Measurements from ENCODE around the gene CGN. TPM values are rescaled to one million over a fixed set of nuclear protein-coding genes. Genes with fewer than 3 reads are reported as not detected.
A peak's percentile ranks its signal among the peaks of the same experiment; 100 is the strongest.

CGN gene
- total and polyA plus RNA-seq, 7 donors = 0.33 to 132 (median 1.8) TPM

DNA sequence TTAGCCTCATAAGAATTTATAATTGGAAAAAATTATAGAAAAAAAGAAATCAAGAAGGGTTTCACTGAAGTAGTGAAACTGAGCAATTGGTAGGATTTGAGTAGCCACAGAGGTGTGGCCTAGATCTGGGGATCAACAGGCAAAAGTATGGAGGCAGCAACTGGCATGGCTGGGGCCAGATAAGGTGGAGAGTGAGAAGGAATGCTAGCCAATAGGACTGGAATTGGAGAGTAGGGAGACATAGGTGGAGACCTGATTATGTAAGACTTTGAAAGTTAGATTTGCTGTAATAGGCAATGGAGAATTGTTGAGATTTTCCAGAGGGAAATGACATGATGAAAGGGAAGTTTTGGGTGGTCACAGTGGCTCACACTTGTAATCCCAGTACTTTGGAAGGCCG, 24.6 kb upstream of the CGN start:
- H3K36me3 ChIP-seq = no peaks in the 10 kb centered on the region
- 48 to 82% methylated on average over 1 of the region's 1 CpG for WGBS, 2 donors
- no peaks in the 10 kb centered on the region for H3K27me3 ChIP-seq
- no peak overlapping the region for H3K4me3 ChIP-seq
- DNase-seq = no peak
- H3K27ac ChIP-seq = no peak overlapping the region
- H3K4me1 ChIP-seq = no peaks in the 10 kb centered on the region
- intact Hi-C loops (cut with DNase I) = no loop called here
- H3K9me3 ChIP-seq = peaks cover 0 to 6% (median 1%) of the 10 kb centered on the region in 4 donors
- TF ChIP-seq CTCF (IDR thresholded peaks at IDR 0.05) (no peak), EP300 (IDR thresholded peaks at IDR 0.05) (no peak), POLR2A (IDR thresholded peaks at IDR 0.05) (no peak), POLR2AphosphoS5 (IDR thresholded peaks at IDR 0.05) (no peak)

DNA sequence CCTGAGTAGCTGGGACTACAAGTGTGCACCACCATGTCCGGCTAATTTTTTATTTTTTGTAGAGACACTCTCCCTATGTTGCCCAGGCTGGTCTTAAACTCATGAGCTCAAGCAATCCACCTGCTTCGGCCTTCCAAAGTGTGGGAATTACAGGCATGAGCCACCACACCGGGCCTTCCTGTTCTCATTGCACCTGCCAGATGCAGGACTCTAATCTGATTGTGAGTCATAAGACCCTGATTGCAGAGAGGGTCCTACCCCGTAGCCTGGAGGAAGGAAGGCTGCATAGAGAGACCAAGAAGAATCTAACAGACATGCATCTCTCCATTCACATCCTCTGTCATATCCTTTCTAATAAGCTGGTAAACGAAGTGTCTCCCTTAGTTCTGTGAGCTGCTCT, 19.5 kb upstream of the CGN start:
- no peak for DNase-seq
- Histone ChIP-seq H3K27ac (no peak overlapping the region), H3K27me3 (no peaks in the 10 kb centered on the region), H3K36me3 (no peaks in the 10 kb centered on the region), H3K4me3 (no peak overlapping the region), H3K9me3 (no peaks in the 10 kb centered on the region), H3K4me1 (peaks cover 0 to 10% (median 7%) of the 10 kb centered on the region in 4 donors)
- TF ChIP-seq POLR2A (IDR thresholded peaks at IDR 0.05) (no peak), EP300 (IDR thresholded peaks at IDR 0.05) (no peak), POLR2AphosphoS5 (IDR thresholded peaks at IDR 0.05) (no peak), CTCF (IDR thresholded peaks at IDR 0.05) (no peak)
- WGBS, 2 donors = 85 to 92% methylated on average over 5 of the region's 5 CpGs
- intact Hi-C loops (cut with DNase I) = no loop called here

GRCh38 chr1:151492120-151492519, 19.1 kb upstream of the CGN start:
- TF ChIP-seq POLR2AphosphoS5 (IDR thresholded peaks at IDR 0.05) = no peak
- no peak for TF ChIP-seq EP300 (IDR thresholded peaks at IDR 0.05)
- TF ChIP-seq POLR2A (IDR thresholded peaks at IDR 0.05) = no peak
- no peak for TF ChIP-seq CTCF (IDR thresholded peaks at IDR 0.05)
- H3K9me3 ChIP-seq = no peaks in the 10 kb centered on the region
- intact Hi-C loops (cut with DNase I) = no loop called here
- no peak for DNase-seq
- no peaks in the 10 kb centered on the region for H3K27me3 ChIP-seq
- no peaks in the 10 kb centered on the region for H3K36me3 ChIP-seq
- H3K4me3 ChIP-seq = no peak overlapping the region
- no peak overlapping the region for H3K27ac ChIP-seq
- 68 to 71% methylated on average over 1 of the region's 1 CpG for WGBS, 2 donors
- H3K4me1 ChIP-seq = peaks cover 0 to 10% (median 7%) of the 10 kb centered on the region in 4 donors

- Histone ChIP-seq H3K27ac (no peak overlapping the region), H3K4me3 (no peak overlapping the region), H3K36me3 (no peaks in the 10 kb centered on the region), H3K9me3 (no peaks in the 10 kb centered on the region), H3K4me1 (peaks cover 0 to 10% (median 7%) of the 10 kb centered on the region in 4 donors), H3K27me3 (no peaks in the 10 kb centered on the region)
- TF ChIP-seq POLR2A (IDR thresholded peaks at IDR 0.05) (no peak), EP300 (IDR thresholded peaks at IDR 0.05) (no peak), POLR2AphosphoS5 (IDR thresholded peaks at IDR 0.05) (no peak), CTCF (IDR thresholded peaks at IDR 0.05) (no peak)
- 78 to 95% methylated on average over 3 of the region's 3 CpGs for WGBS, 2 donors
- intact Hi-C loops (cut with DNase I) = no loop called here
- DNase-seq = no peak
These were observed 18.1 kb upstream of the CGN start for GRCh38 chr1:151493042-151493441.

DNA sequence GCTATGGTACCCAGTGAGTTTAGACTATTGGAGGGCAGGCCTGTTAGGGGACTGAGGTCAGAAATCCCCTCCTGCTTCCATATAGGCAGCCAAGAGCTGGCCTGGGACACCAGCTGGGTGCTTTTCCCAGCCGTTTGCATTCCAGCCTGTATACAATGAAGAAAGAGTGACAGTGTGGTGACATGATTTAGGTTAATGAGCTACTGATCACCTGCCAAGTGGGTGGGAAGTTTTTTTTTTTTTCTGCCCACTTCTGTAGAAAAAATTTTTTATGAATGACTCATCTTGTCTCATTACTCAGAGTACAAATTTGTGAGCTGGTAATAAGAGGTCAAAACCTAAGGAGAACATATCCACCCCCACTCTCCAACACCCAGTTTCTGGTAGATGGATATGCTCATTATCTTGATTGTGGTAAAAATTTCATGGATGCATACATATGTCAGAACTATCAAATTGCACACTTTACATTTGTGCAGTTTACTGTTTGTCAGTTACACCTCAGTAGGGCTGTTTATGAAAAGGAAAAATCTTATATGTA, 16.4 kb upstream of the CGN start:
- no peaks in the 10 kb centered on the region for H3K9me3 ChIP-seq
- H3K27me3 ChIP-seq = no peaks in the 10 kb centered on the region
- H3K4me3 ChIP-seq = no peak overlapping the region
- intact Hi-C loops (cut with DNase I) = no loop called here
- TF ChIP-seq POLR2A (IDR thresholded peaks at IDR 0.05) (no peak), CTCF (IDR thresholded peaks at IDR 0.05) (no peak), POLR2AphosphoS5 (IDR thresholded peaks at IDR 0.05) (peak in 2 of 4 donors; percentile 11 to 23), EP300 (IDR thresholded peaks at IDR 0.05) (no peak)
- peak overlapping the region in 2 of 4 donors; percentile 4 to 27 for H3K27ac ChIP-seq
- DNase-seq = no peak
- peaks cover 0 to 10% (median 7%) of the 10 kb centered on the region in 4 donors for H3K4me1 ChIP-seq
- no peaks in the 10 kb centered on the region for H3K36me3 ChIP-seq
- WGBS, 2 donors = 0 to 7% methylated on average over 1 of the region's 1 CpG
